ENCODE measurements around the gene DNASE2B.
"Not testable (repeated sequence)": the region's sequence is repeated elsewhere in the genome, so short reads cannot be mapped to it uniquely, and the experiment has no call there.

Gene DNASE2B

DNA sequence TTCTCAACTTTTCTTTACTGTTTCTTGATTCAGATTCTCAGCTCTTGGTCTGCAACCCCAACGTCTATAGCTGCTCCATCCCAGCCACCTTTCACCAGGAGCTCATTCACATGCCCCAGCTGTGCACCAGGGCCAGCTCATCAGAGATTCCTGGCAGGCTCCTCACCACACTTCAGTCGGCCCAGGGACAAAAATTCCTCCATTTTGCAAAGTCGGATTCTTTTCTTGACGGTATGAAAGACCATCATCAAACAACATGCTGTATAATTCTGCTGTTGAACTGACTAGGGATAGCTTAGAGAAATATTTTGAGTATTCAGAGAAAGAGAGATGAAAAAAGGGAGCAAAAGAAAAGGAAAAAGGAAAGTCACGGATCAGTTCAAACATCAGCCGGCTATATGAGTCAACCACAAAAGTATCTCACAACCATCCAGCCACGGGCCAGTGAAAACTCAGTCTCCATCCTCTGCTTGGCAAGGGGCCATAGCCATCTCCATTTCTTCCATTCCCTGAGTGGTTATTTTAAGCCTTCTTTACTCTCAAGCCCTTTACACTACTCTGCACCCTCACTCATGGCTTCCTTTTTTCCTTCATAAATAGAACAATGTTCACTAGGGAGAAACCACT, 14.1 kb downstream of the DNASE2B start:
- DNase-seq (ENCODE audit: low spot score) = no peak

DNA sequence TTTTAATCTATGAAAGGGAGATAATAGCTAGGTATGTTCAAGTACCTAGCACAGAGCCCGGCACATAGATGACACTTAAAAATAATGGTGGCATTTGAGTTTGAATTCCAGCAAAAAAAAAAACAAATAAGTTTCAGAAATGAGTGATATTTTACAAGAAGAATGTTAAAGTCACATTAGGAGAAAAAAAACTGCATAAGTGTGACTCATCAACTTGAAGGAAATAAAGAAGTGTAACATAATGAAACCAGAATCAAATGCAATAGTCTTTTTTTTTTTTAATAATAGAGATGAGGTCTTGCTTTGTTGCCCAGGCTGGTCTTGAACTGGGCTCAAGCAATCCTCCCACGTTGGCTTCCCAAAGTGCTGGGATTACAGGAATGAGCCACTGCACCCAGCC, 17.1 kb downstream of the DNASE2B start:
- DNase-seq (ENCODE audit: low spot score) = no peak

DNA sequence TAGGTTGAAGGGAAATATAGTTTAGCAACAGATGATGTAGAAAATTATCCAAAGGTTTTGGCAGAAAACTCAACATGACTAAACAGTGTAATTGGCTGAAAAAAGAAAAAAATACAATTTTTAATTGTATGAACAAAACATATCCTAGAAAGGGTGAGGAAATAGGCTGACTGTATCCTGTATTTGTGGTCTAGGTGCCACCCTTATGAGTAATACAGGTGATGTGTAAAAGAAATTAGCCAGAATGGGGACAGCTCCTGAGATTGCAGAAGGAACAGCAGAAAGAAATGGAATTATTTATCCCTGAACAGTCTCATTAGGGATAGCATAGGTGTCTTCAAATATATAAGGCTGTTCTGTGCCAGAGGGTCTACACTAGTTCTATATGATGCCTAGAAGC, 24.6 kb downstream of the DNASE2B start:
- no peak for DNase-seq (ENCODE audit: low spot score)

DNA sequence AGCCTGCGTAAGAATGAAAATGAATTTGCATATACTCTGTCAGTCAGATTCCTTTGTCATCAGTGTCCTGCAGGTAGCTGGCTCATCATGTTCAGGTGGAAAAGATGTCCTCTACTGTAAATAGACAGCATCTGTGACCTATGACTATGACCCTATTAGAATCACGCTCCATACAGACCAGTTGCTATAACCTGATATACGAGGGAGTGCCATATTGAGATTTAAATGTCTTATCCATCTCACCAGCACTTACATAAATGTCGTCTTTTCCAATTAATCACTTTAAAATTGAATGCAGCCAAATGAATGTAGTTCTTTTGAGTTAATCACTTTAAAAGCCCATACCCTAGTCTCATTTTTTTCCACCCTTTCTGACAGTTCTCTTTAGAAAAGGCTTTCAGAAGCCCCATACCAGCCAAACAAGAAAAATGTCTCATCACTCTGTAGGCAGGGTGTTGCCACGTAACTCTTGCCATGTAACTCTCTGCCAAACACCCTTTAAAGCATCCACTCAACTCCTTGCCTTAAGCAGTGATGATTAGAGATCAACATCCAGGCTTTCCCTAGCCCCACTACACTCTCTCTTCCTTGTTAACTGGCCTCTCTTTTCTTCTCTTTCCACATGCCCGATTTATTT, 26.3 kb downstream of the DNASE2B start:
- no peak for DNase-seq (ENCODE audit: low spot score)

DNA sequence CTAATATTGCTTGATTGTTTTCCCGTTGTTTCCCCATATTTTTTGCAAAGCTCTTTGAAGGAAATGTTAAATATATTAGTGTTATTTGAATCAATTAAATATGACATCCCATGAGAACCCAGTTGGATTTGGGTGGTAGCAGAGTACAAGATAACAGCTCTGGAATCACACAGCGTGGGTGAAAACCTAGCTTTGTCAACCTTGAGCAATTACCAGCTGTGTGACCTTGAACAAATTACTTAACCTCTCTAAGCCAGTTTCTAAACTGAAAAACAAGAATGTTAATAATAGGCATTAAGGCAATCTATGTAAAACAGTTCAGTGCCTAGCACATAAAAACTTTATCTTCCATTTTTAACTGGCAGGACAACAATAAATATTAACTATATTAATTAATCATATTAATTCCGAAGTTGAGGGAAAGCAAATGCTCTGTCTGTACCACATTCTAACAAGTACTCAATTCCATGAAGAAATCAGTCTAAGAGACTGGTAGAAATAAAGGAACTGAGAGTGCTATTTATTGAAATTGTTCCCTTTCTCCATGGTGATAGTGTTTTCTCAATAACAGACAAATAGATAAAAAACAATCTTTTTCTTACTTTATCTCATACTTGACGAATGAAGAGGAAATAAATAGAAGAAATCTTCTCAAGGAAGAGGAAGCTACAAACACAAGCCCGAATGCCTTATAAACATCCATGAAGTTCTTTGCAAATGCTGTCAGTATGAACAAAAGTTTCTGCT, 27.0 kb downstream of the DNASE2B start:
- no peak for DNase-seq (ENCODE audit: low spot score)

DNA sequence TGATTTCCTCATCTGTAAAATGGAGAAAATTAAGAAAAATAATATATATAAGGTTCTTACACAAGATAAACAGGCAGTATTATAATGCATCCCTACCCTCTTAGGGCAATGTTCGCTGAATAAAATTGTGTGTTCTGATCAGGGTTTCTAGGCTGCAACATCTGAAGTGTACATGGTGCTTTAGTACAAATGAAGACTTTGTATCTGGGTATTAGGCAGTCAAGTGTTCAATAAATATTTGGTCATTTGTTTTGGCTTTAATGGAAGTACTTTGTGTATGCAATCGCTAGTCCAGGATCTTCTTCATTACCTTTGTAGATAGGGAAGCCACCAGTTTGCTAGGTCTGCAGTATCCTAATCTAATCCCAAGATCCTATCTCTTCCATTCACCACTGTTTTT, 28.1 kb downstream of the DNASE2B start:
- no peak for DNase-seq (ENCODE audit: low spot score)

DNA sequence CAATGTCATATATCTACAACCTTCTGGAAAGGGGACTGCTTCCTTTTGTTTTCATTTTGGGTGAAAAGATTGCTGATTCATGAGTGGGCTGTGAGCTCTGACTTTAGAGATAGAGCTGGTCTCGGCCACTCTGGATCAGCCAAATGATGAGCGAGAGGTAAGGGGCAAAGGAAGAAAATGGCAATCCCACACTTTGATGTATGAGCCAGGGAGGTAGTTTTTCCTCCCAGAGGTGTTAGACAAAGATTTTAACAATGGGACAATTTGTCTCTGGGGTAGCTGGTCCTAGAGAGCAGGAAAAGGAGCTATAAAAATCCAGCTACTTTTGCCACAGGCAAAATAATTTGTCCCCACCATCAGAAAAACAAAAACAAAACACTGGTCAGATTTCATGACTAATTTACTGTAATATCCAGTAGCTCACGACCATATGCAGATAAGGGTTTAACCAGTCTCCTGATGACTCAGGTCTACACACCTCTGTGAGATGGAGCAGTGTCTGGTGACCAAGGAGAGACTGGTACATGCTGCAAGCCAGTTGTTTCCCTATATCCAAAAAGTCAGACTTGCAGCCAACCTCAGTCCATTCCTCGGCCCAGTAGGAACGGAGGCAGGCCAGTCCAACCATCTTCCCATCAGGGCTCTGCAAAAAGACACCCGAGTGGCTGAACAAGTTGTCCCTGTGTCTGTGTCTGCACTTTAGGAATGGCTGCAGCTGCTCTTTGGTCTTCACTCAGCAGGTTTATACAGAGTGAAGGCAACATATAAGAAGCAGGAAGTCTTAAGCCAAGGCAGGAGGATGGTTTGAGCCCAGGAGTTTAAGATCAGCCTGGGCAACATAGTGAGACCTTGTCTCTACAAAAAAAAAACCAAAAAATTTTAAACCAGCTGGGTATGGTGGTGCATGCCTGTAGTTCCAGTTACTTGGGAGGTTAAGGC, 29.2 kb downstream of the DNASE2B start:
- DNase-seq (ENCODE audit: low spot score) = no peak

DNA sequence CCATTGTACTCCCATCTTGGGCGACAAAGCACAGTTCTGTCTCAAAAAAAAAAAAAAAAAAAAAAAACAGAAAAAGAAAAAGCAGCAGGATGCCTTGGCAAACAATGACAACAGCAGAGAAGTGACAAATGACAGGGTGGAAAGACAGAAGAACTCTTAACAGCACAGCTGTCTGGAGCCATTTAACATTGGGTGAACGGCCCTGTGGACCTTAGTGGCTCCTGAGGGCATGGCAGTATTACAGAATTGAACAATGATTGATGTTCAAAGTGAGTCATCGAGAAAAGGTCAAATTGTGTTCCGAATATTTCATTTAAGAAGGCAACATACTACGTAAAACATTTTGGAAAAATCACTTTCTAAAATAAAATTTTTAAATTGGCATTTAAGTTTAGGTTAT, 30.0 kb downstream of the DNASE2B start:
- no peak for DNase-seq (ENCODE audit: low spot score)

DNA sequence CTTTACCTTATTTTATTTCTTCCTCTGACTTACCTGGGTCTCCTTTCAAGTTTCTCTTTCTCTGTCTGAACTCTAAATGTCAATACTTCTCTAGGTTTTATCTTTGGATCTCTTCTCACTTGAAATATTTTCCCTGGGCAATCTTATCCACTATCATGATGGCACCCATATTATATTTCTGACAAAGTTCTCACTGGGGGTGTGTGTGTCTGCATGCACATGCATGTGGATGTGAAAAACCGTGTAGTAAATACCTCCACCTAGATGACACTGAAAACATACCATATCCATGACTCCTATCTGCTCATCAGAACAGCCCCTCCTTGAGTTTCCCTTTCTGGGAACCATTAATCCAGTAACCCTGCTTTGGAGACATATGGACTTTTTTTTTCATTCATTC, 30.9 kb downstream of the DNASE2B start:
- no peak for DNase-seq (ENCODE audit: low spot score)

DNA sequence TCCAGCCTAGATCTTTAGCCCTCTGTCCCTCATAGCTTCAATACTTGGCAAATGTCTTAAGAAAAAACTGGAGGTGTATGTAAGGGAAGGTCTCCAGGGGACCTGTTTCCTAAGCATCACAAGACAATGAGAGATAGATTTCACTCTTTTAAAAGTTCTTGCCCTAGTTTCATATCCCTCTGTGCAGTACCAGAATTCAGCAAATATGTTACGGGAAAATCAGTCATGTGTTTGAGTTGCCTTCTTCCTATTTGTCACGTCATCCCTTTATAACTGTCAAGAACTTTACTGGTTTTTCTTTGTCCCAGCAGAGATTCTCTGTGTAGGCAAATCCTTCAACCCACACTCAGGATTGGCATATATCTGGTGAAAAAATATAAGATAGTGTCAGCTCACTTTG, 32.3 kb downstream of the DNASE2B start:
- DNase-seq (ENCODE audit: low spot score) = no peak

DNA sequence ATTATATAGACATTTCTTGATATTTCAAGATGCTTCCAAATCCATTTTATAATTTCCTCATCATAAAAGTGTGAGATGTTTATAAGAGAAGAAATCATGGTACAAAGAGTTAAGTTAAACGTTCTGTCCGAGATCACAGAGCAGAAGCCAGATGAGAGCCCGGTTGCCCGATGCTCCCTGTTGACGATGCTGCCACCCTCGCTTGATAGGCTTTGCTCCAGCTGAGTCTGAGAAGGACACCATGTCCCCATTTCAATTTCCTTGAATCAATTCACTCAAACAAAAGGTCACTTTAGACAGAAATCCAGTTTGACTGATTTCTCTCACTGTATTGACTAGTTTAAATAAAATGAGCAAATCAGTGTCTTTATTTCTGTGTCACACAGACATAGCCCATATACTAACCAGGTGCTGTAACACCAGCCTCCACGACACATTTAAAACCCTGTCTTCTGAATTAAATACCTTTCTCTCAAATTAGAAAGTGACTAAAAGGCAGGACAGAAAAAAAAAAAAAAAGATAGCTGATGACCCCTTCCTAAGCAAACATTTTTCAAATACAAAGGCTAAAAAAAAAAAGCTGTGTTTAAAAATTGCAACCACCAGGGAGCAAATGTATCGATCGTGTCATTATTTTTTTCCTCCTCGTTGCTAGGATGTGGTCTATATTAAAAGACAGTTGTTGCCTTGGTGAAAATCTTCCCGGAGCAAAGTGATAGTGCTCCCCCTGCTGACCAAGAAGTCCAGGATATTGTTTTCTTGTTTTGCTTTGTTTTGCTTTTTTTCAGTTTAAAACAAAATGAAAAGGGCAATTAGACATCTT, 35.2 kb downstream of the DNASE2B start:
- peak; percentile 88 for DNase-seq (ENCODE audit: low spot score)

DNA sequence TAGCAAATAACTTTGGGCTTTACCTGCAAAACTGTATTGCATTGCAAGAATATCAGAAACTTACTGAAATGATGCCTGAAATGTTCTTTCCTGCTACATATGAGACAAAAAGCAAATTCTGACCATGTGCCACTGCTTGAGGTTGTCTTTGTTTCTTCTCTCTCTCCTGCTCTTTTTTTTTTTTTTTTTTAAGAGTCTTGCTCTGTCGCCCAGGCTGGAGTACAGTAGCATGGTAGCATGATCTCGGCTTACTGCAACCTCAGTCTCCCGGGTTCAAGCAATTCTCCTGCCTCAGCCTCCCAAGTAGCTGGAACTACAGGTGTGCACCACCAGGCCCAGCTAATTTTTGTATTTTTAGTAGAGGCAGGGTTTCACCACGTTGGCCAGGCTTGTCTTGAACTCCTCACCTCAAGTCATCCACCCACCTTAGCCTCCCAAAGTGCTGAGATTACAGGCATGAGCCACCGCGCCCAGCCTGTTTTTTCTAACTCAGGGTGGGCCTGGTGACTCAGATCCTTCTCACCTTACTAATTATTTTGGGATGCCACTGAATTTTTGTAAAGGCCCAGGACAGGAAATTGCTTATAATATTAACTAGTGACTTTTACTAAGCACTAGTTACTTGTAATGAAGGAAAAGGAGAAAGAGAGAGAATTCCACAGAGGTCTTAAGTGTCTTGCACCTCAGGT, 35.9 kb downstream of the DNASE2B start:
- DNase-seq (ENCODE audit: low spot score) = no peak

DNA sequence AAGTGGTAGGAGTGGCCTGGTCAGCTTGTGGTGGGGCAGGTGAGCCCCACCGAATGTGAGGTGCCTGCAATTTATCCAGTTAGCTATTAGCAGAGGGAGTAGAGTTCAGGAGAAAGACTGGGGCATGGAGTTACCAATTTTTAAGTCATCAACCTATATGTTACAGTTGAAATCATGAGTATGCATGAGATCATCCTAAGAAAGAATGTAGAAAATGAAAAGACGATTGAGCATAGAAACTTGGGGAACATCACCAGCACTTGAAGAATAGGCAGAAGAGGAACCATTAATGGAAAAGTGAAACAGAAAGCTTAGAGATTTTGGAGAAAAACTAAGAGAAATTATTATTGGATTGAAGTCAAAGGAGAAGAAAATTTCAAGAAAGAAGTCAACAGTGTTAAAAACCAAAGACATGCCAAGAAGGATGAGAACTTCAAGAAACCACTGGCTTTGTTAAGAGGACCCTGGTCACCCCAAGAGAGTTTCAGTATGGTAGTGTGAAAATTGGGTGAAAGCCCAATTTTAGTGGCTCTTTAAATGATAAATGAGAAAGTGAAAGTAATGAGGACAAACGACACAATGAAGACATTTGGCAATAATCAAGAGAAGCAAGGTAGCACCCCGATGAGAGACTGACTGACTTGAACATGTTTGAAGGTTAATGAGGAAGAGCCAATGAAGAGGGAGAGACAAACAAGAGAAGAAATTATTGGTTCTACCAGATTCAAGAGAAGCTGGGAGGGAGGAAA, 36.7 kb downstream of the DNASE2B start:
- no peak for DNase-seq (ENCODE audit: low spot score)

DNA sequence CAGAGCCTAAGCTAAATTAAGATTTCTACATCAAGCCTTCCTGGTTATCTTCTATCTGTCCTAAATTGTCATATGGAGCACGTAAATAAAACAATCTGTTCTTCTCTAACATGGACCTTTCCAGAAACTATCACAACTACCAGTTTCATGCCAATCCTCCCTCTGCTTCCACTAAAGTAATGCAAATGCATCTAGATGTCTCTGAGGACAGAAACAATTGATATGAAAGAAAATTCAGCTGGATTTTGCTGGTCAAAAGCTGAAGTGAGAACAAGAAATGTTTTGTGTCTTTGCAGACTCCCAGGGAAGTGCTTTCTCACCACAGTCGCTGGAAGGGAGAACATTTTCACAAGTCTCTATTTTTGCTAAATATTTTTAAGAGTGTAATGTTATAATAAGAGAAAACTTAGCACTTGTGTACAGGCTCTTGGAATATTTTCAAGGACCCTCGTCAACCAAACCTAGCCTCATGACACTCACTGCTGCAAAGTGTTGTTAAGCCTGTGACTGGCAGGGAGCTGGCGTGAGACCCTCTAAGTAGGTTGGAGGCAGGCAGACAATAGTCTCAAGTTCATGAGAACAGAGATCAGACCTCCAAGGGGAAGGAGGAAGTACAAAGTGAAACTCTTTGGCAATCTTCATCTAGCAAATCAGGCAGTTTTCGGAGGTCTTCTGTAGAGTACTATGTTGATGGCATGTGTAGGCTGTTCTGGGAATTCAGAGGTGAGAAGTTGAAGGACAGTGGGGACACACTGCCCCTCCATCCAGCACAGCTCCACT, 38.8 kb downstream of the DNASE2B start:
- peak; percentile 37 for DNase-seq (ENCODE audit: low spot score)

DNA sequence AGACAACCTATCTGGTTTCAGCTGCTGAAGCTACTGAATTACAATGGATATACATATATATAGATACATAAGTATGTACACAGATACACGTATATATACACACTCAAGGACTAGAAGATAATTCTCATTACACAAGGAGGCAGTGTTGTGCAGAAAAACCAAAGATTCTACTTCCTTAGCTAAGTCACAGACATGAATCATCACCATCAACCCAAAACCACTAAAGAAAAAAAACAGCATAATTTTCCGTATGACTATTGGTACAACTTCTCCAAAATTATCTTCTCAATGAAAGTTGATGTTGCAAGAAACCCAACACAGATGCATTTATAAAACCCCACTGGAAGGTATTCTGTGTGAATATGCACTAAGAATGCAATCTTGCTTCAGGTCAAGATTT, 44.0 kb downstream of the DNASE2B start:
- DNase-seq (ENCODE audit: low spot score) = peak; percentile 65

DNA sequence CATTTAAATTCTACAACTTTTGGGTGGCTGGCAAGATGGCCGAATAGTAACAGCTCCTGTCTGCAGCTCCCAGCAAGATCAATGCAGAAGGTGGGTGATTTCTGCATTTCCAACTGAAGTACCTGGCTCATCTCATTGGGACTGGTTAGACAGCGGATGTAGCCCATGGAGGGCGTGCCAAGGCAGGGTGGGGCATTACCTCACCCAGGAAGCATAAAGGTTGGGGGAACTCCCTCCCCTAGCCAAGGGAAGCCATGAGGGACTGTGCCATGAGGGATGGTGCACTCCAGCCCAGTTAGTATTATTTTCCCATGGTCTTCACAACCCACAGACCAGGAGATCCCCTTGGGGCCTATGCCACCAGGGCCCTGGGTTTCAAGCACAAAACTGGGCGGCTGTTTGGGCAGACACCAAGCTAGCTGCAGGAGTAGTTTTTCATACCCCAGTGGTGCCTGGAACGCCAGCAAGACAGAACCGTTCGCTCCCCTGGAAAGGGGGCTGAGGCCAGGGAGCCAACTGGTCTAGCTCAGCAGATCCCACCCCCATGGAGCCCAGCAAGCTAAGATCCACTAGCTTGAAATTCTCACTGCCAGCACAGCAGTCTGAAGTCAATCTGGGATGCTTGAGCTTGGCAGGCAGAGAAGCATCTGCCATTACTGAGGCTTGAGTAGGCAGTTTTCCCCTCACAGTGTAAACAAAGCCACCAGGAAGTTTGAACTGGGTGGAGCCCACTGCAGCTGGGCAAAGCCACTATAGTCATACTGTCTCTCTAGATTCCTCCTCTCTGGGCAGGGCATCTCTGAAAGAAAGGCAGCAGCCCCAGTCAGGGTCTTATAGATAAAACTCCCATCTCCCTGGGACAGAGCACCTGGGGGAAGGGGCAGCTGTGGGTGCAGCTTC, 44.7 kb downstream of the DNASE2B start:
- not testable (repeated sequence) for DNase-seq (ENCODE audit: low spot score)

DNA sequence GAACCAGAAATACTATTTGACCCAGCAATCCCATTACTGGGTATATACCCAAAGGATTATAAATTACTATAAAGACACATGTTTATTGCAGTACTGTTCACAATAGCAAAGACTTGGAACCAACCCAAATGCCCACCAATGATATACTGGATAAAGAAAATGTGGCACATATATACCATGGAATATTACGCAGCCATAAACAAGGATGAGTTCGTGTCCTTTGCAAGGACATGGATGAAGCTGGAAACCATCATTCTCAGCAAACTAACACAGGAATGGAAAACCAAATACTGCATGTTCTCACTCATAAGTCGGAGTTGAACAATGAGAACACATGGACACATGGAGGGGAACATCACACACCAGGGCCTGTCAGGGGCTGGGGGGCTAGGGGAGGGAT, 50.4 kb downstream of the DNASE2B start:
- not testable (repeated sequence) for DNase-seq (ENCODE audit: low spot score)

DNA sequence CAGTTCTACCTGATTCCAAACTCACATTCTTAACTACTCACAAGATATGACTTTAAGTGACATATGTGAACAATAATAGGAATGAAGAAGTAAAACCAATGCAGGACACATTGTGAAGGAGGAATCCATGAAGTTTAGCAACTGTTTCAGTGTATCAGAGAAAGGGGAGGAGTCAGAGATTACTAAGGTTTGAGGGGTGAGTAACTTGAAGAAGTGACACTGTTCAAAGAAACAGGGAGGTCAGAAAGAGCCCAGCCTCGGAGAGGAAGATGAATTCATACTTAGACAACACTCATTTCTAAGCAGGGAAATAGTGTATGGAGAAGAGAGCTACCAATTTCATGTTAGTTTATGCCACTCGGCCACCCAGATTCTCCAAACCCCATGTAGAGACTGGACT, 52.6 kb downstream of the DNASE2B start:
- no peak for DNase-seq (ENCODE audit: low spot score)

Data from globus pallidus (tissue), 1 donor.